Endothelial cell of umbilical vein (primary cell): Measurements from ENCODE around the gene RALGPS1. TPM values are rescaled to one million over a fixed set of nuclear protein-coding genes. Genes with fewer than 3 reads are reported as not detected.

Experiments
- BruUV-seq: library from RNA; stranded (reverse); fragments of 400-500 nt; replicated peaks from 2 replicates; lab custom pipeline; 2021; lab: Mats Ljungman, UMichigan
- CTCF ChIA-PET: fragments of 300-600, 350-600 bp; sonication (Branson Sonifier 250); formaldehyde crosslinking; loops from one replicate; lab custom pipeline; 2021; ENCODE audit warnings: antibody characterized with exemption, inconsistent platforms; lab: Charles Lee
- POLR2A ChIA-PET: fragments of 300-600, 350-600 bp; sonication (Branson Sonifier 250); formaldehyde crosslinking; loops from one replicate; lab custom pipeline; 2021; ENCODE audit warnings: antibody characterized with exemption, inconsistent platforms; lab: Charles Lee
- DNase-seq: peaks from one replicate; pipeline ENCODE4 v3.0.0-alpha.2; 2011; ENCODE audit warnings: low read depth, low spot score
- FAIRE-seq: peaks from 2 replicates; lab custom pipeline; 2011; peaks lifted over from hg19 to GRCh38; lab: Jason Lieb, UNC
- H2AFZ ChIP-seq: 2 replicates; pipeline ENCODE4 v1.6.0; 2012; ENCODE audit warnings: low read depth, low read length, control low read depth, inconsistent platforms
- H3K27ac ChIP-seq: 2 replicates; pipeline ENCODE4 v1.5.1; 2011; ENCODE audit warnings: low read depth, mild to moderate bottlenecking, control low read depth, low read length, moderate library complexity; ENCODE audit not compliant: insufficient read depth
- H3K27me3 ChIP-seq, 2 experiments: 2 replicates each; pipeline versions ENCODE4 v1.6.0 to v1.6.1; 2011; ENCODE audit warnings: low read length in 2 of 2, mixed read lengths in 1 of 2; ENCODE audit not compliant: control insufficient read depth in 2 of 2, insufficient read depth in 2 of 2
- H3K36me3 ChIP-seq, 2 experiments: 2 replicates in 1 of 2; 3 replicates in 1 of 2; pipeline ENCODE4 v1.5.1; 2011; ENCODE audit warnings: low read length in 2 of 2, mild to moderate bottlenecking in 1 of 2, moderate library complexity in 1 of 2; ENCODE audit not compliant: control insufficient read depth in 2 of 2, insufficient read depth in 2 of 2; ENCODE audit errors: extremely low read depth in 1 of 2
- H3K4me1 ChIP-seq: 3 replicates; pipeline ENCODE4 v1.5.1; 2011; ENCODE audit warnings: mild to moderate bottlenecking, low read length; ENCODE audit not compliant: control insufficient read depth, insufficient read depth; ENCODE audit errors: extremely low read depth
- H3K4me2 ChIP-seq: 2 replicates; pipeline ENCODE4 v1.6.1; 2011; ENCODE audit warnings: low read length, control low read depth, mixed read lengths; ENCODE audit not compliant: insufficient read depth
- H3K4me3 ChIP-seq, 3 experiments: fragments of 200-600 bp in 1 of 3; sonication (generic), shearing (Covaris generic) in 1 of 3; replicated peaks in 1 of 3; 2 replicates each; pipeline ENCODE4 v1.5.1; 2011 to 2016; ENCODE audit warnings: control low read depth in 3 of 3, low read length in 3 of 3, mild to moderate bottlenecking in 2 of 3, inconsistent platforms in 1 of 3, low read depth in 1 of 3, moderate library complexity in 1 of 3; ENCODE audit not compliant: insufficient read depth in 1 of 3
- H3K79me2 ChIP-seq: 2 replicates; pipeline ENCODE4 v1.6.0; 2012; ENCODE audit warnings: low read length, inconsistent platforms; ENCODE audit not compliant: control insufficient read depth, insufficient read depth
- H3K9ac ChIP-seq: replicated peaks from 2 replicates; pipeline ENCODE3; 2011; ENCODE audit warnings: low read length, control low read depth; ENCODE audit not compliant: insufficient read depth; ENCODE audit errors: extremely low read depth
- H3K9me1 ChIP-seq: replicated peaks from 3 replicates; pipeline ENCODE4 v1.6.0; 2011; ENCODE audit warnings: mild to moderate bottlenecking, low read length; ENCODE audit not compliant: control insufficient read depth, insufficient read depth; ENCODE audit errors: extremely low read depth
- H3K9me3 ChIP-seq: replicated peaks from 2 replicates; pipeline ENCODE4 v1.5.1; 2012; ENCODE audit warnings: low read length, inconsistent platforms; ENCODE audit not compliant: control insufficient read depth, insufficient read depth
- H4K20me1 ChIP-seq: replicated peaks from 2 replicates; pipeline ENCODE3; 2011; ENCODE audit warnings: mild to moderate bottlenecking, low read length; ENCODE audit not compliant: control insufficient read depth, insufficient read depth; ENCODE audit errors: extremely low read depth
- EZH2 ChIP-seq: IDR thresholded peaks from 2 replicates; pipeline ENCODE4 v1.6.1; 2012; ENCODE audit warnings: borderline replicate concordance, low read depth, mild to moderate bottlenecking, moderate library complexity, low read length, inconsistent platforms; ENCODE audit not compliant: severe bottlenecking
- FOS ChIP-seq: IDR thresholded peaks from 2 replicates; pipeline ENCODE4 v1.6.1; 2011; ENCODE audit warnings: mild to moderate bottlenecking, low read length, moderate library complexity, borderline replicate concordance; ENCODE audit not compliant: insufficient read depth
- GATA2 ChIP-seq: IDR thresholded peaks from 2 replicates; pipeline ENCODE4 v1.7.0; 2011; ENCODE audit warnings: low read depth, mild to moderate bottlenecking, moderate library complexity, mixed read lengths, low read length; ENCODE audit not compliant: insufficient read length, insufficient read depth
- JUN ChIP-seq: IDR thresholded peaks from 2 replicates; pipeline ENCODE4 v1.6.1; 2011; ENCODE audit warnings: borderline replicate concordance, low read depth; ENCODE audit not compliant: insufficient read length, insufficient read depth
- MYC ChIP-seq: IDR thresholded peaks from one replicate; pipeline ENCODE4 v1.6.1; 2011; ENCODE audit warnings: mild to moderate bottlenecking, low read depth, low read length
- POLR2A ChIP-seq: IDR thresholded peaks from 2 replicates; pipeline ENCODE4 v1.6.1; 2012; ENCODE audit warnings: low read depth, mild to moderate bottlenecking, control low read depth, low read length
- POLR2AphosphoS5 ChIP-seq: IDR thresholded peaks from 2 replicates; pipeline ENCODE4 v1.6.1; 2012; ENCODE audit warnings: low read depth, mild to moderate bottlenecking, control low read depth, low read length, moderate library complexity; ENCODE audit not compliant: insufficient read depth
- dilution Hi-C: fragments of 300-500 bp; cut with MboI; formaldehyde crosslinking; loops from one replicate; pipeline ENCODE4 v1.15.0; 2019; ENCODE audit warnings: low sequenced_read_pairs; ENCODE audit not compliant: extremely low pct_ligation_motif_present
- intact Hi-C: fragments of 100-400 bp; cut with micrococcal nuclease; formaldehyde crosslinking; loops from one replicate; pipeline ENCODE4 v1.10.0; 2022
- polyA plus RNA-seq, 4 experiments: library from polyadenylated mRNA; depleted of rRNA in 3 of 4; stranded (reverse) in 3 of 4; unstranded in 1 of 4; fragments of >200 nt; gene quantifications; 2 replicates each; pipeline versions ENCODE4 v1.2.1 to v1.2.3, GENCODE V29; 2011 to 2012; ENCODE audit warnings: missing spikeins in 1 of 4
- total RNA-seq: library from RNA; stranded (reverse); gene quantifications from 2 replicates; pipeline ENCODE4 v1.2.3, GENCODE V29; 2021
- TF ChIP-seq, protein P1 (sequence below): IDR thresholded peaks from 2 replicates; pipeline ENCODE4 v1.6.1; 2011; ENCODE audit not compliant: insufficient read depth, insufficient read length
- TF ChIP-seq, protein P2 (sequence below), 2 donors: IDR thresholded peaks; 1 replicate in 1 of 2; 2 replicates in 1 of 2; pipeline ENCODE4 v1.5.1; 2011; ENCODE audit warnings: low read length in 2 of 2, mild to moderate bottlenecking in 2 of 2, moderate library complexity in 2 of 2, control low read depth in 1 of 2, inconsistent platforms in 1 of 2, low read depth in 1 of 2; ENCODE audit not compliant: insufficient read depth in 1 of 2; ENCODE audit errors: extremely low read depth in 1 of 2

The RALGPS1 gene
- total and polyA plus RNA-seq, 2 donors (not counting 3 experiments of a cell fraction or from before 2014, with no cell fraction given), result 3.8 to 5.5 TPM

DNA sequence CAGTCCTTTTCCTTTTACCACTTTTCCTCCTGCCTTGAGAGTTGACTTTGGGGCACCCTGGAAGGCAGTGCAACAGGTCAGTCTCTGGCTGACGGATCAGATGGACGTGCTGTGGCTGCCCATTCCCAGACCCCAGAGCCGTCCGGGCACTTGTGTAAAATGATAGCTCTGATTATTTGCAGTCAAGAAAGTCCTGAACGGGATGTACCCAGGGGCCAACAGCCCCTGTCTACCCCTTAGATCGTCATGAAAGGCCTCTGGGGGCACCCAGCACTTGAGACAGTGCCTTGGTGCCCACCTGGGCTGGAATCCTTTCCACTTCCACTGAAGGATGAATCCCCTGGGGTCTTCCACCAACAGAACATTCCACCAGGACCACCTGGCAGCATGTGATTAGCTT lies 225.6 kb downstream of the RALGPS1 start:
- ChIA-PET POLR2A (no interaction called here), CTCF (no interaction called here)
- Histone ChIP-seq H4K20me1 (no peaks in the 10 kb centered on the region), H3K9ac (no peak overlapping the region), H3K36me3 (no peaks in the 10 kb centered on the region), H3K4me2 (no peak overlapping the region), H3K27me3 (peaks cover 0 to 4% of the 10 kb centered on the region in 2 experiments), H3K4me1 (no peaks in the 10 kb centered on the region), H3K4me3 (no peak overlapping the region), H2AFZ (no peak overlapping the region), H3K9me1 (no peaks in the 10 kb centered on the region), H3K9me3 (no peaks in the 10 kb centered on the region), H3K27ac (no peak overlapping the region), H3K79me2 (no peaks in the 10 kb centered on the region)
- no peak for FAIRE-seq
- dilution Hi-C loops, result no loop called here
- BruUV-seq, result no TSS peak
- TF ChIP-seq, protein P1, sequence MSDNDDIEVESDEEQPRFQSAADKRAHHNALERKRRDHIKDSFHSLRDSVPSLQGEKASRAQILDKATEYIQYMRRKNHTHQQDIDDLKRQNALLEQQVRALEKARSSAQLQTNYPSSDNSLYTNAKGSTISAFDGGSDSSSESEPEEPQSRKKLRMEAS, result no peak
- TF ChIP-seq POLR2A, result no peak
- no peak for TF ChIP-seq MYC
- no peak for TF ChIP-seq JUN
- no peak for TF ChIP-seq POLR2AphosphoS5
- TF ChIP-seq, protein P2, sequence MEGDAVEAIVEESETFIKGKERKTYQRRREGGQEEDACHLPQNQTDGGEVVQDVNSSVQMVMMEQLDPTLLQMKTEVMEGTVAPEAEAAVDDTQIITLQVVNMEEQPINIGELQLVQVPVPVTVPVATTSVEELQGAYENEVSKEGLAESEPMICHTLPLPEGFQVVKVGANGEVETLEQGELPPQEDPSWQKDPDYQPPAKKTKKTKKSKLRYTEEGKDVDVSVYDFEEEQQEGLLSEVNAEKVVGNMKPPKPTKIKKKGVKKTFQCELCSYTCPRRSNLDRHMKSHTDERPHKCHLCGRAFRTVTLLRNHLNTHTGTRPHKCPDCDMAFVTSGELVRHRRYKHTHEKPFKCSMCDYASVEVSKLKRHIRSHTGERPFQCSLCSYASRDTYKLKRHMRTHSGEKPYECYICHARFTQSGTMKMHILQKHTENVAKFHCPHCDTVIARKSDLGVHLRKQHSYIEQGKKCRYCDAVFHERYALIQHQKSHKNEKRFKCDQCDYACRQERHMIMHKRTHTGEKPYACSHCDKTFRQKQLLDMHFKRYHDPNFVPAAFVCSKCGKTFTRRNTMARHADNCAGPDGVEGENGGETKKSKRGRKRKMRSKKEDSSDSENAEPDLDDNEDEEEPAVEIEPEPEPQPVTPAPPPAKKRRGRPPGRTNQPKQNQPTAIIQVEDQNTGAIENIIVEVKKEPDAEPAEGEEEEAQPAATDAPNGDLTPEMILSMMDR (IDR thresholded peaks at IDR 0.05; ENCODE audit: extremely low read depth in 1 of 2, insufficient read depth in 1 of 2, low read depth in 1 of 2, low read length in 2 of 2), result no peak
- no peak for TF ChIP-seq EZH2
- TF ChIP-seq FOS, result no peak
- TF ChIP-seq GATA2, result no peak
- intact Hi-C loops, result no loop called here
- DNase-seq, result no peak
